ENCODE results near the gene RAB37.

RAB37 gene

DNA sequence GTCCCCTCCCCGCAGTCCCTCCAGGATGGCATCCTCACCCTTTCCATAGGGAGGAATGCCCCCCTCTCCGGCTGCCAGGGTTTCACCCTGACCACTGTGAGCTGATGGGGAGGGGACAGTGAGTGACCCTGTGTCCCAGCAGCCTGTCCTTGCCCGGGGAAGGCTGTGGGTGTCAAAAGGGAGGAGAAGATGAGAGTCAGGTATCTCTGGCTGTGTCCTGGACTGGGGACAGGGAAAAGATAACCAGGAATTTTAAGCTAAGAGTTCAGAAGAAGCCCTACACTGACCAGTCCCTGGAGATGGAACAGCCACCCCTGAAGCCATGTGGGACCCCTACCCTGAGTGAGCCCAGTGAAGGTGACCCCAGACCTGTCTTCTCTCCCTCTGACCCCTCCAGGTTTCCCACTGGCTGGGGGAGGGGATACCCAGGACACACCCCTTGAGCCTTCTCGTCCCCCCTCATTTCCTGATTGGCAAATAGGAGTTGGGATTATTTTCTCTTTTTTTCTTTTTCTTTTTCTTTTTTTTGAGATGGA, 27.8 kb downstream of the RAB37 start:
- DNase-seq: no peak

DNA sequence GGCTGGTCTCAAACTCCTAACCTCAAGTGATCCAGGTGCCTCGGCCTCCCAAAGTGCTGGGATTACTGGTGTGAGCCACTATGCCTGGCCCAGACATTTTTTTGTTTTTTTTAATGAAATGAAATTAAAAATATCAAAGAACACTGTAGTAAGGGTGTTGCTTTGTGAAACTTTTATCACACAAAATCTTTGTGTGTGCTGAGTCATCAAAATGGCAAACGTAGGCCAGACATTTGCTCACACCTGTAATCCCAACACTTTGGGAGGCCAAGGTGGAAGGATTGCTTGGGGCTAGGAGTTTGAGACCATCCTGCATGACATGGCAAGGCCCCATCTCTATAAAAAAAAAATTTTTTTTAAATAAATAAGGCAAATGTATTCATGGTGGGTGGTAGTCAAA, 29.4 kb downstream of the RAB37 start:
- no peak for DNase-seq

DNA sequence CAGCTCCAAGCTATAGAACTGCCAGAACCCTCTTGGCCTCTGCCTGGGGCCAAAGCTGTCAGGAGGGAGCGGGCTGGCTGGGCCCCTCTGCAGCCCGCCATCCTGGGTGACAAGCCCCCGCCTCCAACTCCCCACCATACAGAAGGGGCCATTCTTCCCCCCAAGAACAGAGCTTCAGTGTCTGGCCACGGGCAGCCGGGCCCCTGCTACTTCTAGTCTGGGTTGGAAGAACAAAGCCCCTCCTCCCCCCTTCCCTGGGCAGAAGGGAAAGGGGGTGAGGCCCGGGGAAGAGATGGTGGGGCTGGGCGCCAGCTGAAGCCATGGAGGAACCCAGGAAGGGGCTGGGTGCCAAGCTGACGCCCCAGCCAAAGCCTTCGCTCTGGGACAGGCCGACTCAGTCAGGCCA, 30.1 kb downstream of the RAB37 start:
- DNase-seq: no peak

DNA sequence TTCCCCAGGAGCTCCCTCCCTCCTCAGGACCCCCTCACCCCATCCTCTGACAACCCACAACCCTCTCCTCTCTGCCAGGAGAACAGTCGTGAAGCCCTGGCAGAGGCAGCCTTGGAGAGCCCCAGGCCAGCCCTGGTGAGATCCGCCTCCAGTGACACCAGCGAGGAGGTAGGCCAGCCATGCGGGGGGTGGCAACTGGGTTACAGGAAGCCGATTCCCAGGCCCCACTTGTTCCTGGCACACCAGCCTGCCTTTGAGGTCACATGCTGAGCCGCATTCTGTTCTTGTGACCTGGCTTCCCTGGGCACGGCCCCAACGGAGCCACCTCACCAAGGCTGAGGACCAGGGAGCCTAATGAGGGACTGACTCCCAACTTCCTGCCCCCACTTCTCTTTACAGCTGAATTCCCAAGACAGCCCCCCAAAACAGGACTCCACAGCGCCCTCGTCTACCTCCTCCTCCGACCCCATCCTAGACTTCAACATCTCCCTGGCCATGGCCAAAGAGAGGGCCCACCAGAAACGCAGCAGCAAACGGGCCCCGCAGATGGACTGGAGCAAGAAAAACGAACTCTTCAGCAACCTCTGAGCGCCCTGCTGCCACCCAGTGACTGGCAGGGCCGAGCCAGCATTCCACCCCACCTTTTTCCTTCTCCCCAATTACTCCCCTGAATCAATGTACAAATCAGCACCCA, 31.2 kb downstream of the RAB37 start:
- no peak for DNase-seq

DNA sequence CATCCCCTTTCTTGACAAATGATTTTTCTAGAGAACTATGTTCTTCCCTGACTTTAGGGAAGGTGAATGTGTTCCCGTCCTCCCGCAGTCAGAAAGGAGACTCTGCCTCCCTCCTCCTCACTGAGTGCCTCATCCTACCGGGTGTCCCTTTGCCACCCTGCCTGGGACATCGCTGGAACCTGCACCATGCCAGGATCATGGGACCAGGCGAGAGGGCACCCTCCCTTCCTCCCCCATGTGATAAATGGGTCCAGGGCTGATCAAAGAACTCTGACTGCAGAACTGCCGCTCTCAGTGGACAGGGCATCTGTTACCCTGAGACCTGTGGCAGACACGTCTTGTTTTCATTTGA, 31.7 kb downstream of the RAB37 start:
- DNase-seq: no peak

DNA sequence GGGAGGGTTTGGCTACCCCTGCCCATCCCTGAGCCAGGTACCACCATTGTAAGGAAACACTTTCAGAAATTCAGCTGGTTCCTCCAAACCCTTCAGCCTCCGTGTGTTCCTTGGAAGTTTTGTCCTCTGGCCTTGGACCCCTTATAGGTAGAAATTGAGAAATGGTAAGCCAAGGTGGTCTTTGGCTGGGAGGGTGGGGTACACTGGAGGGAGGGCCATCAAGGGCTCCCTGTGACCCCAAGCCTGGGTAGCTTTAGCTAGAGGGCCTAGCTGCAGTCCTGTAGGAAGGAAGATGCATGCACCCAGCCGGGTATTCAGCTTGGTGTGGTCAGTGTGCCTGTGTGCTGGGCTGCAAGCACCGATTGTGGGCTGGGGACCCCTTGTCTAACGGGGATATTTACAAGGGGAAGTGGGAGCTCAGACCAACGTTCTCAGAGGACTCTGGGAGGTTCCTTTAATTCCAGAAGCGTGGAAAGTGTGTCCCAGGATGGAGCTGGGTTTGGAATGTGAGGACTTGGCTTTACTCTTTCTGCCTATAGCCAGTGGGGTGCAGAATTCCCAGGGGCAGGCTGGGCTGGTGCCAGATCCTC, 32.3 kb downstream of the RAB37 start:
- no peak for DNase-seq

DNA sequence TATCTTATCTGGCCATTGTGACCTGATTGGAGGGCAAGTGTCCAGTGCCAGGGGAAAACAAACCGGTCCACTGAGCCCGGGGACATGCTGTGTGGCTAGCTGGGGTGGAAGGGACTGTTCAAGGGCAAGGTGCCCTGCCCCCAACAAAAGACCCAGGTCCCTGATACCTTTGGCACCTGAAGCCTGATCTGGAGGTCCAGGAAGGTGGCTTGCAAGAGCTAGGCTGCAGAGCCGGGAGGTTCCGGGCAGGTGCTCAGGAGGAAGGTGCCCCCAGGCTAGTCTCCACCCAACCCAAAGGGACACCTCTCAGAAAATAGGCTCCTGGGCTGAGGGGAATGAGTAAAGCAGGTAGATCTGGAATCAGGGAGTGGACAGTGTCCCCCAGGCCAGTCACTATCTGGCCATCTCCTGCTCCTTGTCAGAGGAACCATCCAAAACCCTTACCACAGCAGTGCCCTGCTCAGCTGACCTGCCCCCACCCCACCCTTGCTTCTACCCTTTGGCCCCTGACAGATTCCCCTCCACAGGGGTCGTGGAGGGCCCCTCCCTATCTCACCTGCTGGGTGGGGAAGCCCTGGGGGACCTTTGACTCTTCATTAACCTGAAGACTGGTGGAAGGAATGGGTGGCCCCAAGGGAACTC, 32.9 kb downstream of the RAB37 start:
- DNase-seq: no peak

GRCh38 chr17:74770498-74771318, 33.7 kb downstream of the RAB37 start:
- DNase-seq: peak; percentile 74 to 79

DNA sequence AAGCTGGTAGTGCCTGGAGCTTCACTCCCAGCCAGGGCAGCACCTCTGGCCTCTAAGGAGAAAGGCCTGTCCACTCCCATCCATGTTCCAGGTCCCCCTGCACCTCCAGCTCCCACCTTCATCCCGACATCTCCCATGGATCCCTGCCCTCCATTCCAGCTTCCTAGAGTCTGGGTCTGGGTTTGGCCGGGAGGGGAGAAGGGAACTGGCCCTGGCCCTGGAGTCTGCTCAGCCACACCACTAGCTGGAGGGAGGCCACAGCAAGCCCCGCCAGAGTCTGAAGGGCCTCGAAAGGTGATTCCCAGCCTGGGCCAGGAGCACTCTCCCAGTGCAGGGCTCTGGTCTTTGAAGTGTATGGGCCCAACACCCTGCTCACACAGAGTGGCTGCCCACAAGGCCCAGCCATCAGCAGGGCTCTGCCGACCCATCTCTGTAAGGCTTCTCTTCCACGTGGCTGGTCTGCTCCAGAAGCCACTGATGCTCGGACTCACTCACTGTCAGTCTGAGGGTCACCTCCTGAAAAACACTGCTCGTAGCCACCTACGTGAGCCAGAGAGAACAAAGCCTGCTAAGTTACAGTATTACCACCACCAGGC, 34.4 kb downstream of the RAB37 start:
- DNase-seq: no peak

DNA sequence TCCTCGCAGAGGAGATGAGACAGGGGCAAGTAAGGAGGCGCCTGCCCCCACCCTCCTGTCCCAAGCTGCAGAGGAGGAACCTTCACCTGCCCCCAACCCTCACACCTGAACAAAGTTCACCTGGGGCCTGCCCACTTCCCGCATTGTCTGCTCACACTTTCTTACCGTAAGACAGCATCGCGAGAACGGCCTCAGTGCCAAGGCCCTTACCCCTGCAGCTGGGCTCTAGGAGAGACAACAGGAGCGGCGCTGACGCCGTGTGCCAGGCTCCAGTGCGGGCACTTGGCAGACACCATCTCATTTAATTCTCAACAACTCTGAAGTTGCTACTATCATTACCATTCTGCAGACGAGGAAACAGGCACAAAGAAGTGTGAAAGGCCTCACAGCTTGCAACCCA, 35.0 kb downstream of the RAB37 start:
- no peak for DNase-seq

DNA sequence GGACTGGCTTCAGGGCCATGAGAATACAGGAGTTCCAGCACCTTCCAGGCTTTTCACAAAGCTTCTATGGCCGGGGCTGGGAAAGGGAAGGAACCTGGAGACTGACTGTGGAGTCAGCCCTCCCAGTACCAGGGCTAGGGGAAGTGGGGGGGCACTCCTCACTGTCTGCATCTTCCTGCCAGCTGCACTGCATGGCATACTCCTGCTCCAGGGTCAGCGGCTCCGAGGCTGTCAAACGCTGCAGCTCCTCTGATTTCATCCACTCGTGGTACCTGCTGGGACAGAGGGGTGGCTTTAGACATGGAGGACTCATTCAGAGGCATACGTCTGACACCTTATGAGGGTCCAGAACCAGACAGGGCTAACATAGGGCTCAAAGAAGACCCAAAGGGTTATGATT, 36.4 kb downstream of the RAB37 start:
- DNase-seq: no peak

DNA sequence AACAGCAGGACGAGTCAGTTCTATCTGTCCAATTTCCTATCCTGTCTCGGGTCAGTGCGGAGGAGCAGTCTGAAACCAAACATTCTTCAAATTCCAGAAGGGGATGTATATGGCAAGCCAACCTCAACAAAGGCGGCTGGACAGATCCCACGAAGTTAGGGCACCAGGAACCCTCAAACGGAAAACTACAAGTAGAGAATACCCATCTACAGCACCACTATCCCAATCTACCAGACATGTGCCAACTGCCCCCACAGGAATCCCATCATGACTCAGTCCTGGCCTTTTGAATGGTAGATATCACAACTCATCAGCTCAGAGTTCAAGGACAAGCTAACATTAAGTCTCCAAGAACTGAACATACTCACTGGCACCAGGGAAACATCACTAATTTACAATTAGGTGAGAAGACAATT, 36.8 kb downstream of the RAB37 start:
- DNase-seq: no peak

GRCh38 chr17:74775409-74776043, 38.5 kb downstream of the RAB37 start:
- DNase-seq: no peak

DNA sequence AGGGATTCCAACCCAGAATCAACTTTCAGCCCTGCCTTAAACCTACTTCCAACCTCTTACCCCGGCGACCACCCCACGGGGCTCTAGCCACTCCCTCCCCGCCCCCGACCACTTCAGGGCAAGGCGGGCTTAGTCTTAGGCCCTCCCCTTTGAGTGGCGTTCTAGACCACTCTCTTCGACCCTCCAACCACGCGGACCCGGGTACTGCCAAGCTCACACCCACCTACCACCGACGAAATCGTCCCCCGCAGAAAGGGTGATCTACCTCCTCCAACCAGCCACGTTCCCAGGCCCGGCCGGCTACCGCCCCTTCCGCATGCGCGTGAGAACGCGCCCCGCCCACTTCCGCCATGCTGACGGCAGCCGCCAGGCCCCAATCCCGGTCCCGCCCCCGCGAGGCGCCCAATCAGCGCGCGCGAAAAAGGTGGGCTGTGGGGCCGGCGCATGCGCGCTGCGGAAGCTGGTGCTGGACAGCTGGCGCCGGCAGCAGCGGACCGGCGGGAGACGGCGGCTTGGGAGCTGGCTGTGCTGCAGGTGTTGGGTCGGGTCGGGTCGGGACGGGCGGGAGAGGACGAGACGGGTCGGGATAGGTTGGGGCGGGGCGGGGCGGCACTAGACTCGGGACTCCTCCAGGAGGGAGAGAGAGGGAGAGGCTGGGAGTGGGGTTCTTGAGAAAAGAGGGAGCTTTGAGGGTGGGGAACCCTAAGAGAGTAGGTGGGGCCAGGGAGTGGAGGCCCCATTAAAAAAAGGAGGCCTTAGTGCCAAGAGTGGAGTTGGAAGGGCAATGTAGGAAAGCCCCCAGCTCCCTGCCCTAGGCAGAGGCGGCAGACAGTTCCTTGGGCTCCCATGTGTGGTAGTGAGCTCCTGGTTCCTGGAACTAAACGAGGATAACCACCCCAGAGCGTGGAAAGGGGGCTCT, 39.2 kb downstream of the RAB37 start, which contains the start of gene NAT9:
NAT9 (minus strand) TSS at position 302 of the 919 bp plus-strand sequence. CDS start 647 bp downstream, outside the sequence.
- peak; percentile 99 for DNase-seq

DNA sequence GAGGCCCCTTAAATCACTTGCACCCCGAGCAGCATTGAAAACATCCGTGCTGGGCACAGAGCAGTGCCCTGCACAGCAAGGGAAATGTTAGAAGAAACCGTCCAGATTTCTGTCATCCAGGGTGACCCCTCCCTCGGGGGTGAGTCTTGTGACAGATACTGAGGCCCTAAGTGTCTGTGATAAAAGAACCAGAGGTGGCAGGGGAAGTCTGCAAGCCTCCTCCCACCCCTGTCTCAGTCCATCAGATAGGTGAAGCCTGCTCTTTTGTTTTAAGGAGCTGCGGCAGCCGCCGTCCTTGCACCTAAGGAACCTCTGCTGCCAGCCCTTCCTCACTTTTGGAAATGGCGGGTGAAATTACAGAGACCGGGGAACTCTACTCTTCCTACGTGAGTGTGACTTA, 39.9 kb downstream of the RAB37 start:
- DNase-seq: no peak

GRCh38 chr17:74777901-74778515, 41.0 kb downstream of the RAB37 start:
- no peak for DNase-seq

DNA sequence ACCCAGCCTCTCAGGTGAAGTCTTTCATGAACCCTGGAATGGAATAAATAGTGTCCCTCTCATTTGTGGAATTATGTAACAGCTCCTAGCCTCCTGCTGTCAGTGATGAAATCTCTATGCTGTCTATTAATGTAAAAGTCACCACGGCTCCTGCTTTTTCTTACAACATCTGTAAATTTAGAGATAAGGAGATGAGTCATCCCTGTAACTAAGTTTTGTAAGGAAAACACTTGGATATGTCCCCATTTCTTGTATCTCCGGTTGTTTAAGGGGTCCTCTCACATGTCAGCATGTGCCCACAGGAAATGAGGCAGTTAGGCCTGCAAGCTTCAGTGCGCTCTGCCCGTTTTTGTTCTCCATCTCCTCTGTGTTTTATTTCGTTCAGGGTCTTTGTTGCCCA, 41.9 kb downstream of the RAB37 start:
- DNase-seq: no peak

DNA sequence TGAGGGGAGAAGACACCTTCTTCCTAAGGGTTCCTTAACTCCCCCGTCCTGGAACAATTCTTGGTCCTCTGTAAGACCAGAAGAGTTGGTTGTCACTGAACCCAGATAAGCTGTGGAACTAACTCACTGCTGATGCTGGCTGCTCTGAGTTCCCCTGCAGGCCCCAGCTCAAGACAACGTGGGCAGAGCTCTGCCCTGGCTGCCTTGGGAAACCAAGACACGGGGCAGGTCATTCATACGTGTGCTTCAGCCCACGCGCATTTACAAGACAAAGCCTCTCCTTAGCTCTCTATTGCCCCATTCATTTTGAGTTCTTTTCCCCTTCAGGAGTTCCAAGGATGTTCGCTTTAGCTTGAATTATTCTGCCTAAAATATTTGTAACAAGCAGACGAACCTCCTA, 42.4 kb downstream of the RAB37 start:
- no peak for DNase-seq

DNA sequence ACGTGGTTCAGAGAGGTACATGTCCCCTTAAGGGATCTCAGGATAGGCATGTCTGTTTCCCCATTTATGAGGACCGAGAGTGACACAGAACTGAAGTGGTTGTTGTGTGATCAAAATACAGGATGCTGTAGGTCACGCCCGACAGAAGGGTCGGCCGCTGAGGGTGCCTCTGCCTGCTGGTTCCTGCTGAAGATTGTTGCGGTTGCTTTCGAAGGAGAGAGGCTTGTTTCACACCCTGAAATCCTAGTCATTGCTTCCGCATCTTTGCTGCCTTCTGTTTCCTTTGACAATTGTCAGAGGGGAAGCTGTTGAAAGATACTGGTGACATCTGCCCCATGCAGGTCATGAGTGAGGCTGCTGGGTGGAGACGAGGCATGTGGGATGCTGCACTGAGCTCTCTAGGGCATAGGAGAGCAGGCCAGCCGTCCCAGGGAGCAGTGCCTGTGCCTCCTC, 42.9 kb downstream of the RAB37 start:
- peak; percentile 58 to 69 for DNase-seq

DNA sequence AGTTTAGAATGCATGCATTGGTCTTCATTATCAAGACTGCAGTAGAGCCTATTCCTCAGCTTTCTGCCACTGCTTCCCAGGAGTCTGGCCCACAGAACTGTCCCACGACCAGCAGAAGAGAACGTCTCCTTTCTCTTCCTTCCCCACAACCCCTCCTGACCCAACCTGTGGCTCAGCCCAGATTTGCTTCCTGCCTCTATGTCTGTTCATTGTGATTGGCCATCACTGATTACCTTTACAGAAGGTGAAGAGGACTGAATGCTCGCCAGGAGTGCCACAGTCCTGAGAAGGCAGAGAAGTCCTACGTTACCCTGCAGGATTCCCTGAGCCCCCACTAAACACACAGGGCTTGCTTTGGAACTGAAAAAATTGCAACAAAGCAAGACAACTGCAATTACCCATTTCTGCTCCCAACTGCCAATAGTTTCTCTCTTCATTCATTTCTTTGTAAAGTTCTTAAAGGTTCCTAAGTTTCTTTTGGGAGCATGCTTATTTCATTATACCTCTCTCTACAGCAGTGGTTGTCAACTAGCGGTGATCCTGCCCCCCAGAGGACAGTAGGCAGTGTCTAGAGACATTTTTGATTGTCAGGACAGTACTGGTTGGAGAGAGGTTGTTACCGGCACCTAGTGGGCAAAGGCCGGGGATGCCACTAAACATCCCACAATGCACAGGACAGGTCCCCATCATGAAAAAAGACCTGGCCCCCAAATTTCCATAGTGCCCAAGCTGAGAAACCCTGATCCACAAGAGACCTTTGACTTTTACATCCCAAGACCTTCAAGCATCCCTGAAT, 43.6 kb downstream of the RAB37 start:
- no peak for DNase-seq
